A549 treated with AZD9567 at 1 μM for 4 hours (cell line): ENCODE measurements around the gene PLTP. TPM values are rescaled to one million over a fixed set of nuclear protein-coding genes. Genes with fewer than 3 reads are reported as not detected.

Source experiments
- total RNA-seq: library from RNA; stranded (reverse); fragments of 200-300 nt; extraction: Qiagen RNA extraction; gene quantifications from 5 replicates; pipeline ENCODE4 v1.2.3, GENCODE V29; 2022; ENCODE audit not compliant: insufficient read depth

Gene PLTP
- 1.6 to 1.9 TPM (median 1.7 TPM) in 4 of 5 replicates, not detected in the other for total RNA-seq

DNA sequence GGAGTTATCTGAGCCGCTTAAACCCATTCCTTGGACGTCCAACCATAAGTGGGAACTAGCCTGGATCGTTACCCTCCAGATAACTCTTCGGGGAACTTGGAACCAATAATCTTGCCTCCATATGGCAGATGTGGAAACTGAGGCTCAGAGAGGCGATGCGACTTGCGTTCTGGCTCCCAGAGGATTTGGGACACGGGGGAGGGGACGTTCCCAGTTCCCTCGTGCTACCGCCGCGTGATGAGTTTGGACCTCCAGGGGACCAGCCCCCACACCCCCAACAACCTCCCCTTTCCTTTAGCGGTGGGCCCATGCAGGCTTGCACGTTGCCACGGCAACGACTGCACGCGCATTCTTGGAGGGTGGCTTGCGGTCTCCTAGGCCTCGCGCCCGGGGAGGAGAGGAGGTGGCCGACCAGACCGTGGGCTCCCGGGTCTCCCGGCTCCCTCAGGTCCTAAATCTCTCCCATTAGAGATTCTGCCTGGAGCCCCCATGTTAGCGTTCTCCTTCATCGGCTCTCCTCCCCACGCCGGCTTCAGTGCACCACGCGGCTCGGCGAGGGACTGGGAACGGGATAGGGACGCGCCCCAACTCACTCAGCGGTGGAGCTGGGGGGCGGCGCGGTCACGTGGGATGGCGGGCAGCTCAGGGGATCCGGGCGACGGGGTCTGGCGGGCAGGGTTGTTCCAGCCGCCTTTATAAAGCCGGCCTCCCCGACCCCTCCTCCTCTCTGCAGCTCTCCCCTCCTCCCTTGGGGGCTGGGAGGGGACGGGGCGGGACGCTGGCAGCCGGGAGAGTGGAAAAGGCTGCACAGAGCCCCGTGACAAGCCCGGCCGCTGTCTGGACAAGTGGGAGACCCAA lies at the start of gene PLTP:
Gene PLTP (minus strand): TSS at position 670 of the 858 bp plus-strand sequence. CDS start 703 bp downstream, outside the sequence.

GRCh38 chr20:45934586-45935415 lies 22.8 kb upstream of the PLTP start, which contains the start of gene PCIF1:
Gene PCIF1 (plus strand): TSS chr20:45934683. CDS start chr20:45939000, 4,317 bp downstream.

DNA sequence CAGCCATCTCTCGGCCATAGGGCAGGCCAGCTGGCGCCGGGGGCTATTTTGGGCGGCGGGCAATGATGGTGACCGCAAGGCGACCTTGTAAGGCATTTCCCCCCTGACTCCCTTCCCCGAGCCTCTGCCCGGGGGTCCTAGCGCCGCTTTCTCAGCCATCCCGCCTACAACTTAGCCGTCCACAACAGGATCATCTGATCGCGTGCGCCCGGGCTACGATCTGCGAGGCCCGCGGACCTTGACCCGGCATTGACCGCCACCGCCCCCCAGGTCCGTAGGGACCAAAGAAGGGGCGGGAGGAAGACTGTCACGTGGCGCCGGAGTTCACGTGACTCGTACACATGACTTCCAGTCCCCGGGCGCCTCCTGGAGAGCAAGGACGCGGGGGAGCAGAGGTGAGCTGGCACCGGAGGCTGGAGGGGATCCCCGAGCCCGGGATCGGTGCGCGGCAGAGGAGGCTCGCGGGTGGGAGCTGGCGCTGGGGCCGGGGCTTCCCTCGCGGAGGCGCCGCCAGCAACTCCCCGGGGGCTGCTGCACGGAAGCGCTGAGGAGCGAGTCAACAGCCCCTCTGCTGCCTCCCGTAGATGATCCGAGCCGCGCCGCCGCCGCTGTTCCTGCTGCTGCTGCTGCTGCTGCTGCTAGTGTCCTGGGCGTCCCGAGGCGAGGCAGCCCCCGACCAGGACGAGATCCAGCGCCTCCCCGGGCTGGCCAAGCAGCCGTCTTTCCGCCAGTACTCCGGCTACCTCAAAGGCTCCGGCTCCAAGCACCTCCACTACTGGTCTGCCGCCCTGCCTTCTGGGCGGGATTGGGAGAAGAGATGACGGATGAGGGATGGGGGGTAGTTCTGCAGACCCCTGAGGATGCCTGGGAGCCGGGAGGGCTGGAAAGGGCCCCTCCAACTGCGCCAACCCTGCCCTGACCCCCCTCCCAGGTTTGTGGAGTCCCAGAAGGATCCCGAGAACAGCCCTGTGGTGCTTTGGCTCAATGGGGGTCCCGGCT lies 20.7 kb downstream of the PLTP start, which contains the start of the genes CTSA and NEURL2:
Gene CTSA (plus strand): TSS at position 351 of the 999 bp plus-strand sequence. CDS start 234 bp downstream, at position 585.
Gene NEURL2 (minus strand): TSS at position 224 of the 999 bp plus-strand sequence. CDS start 217 bp downstream, at position 7.

GRCh38 chr20:45887346-45887715 lies 24.6 kb downstream of the PLTP start, which contains the start of gene SPATA25:
Gene SPATA25 (minus strand): TSS chr20:45887622. CDS start chr20:45887590, 32 bp downstream.

GRCh38 chr20:45880988-45881788 lies 30.8 kb downstream of the PLTP start, which contains the start of gene ZSWIM1:
Gene ZSWIM1 (plus strand): TSS chr20:45881227. CDS start chr20:45882593, 1,366 bp downstream.

DNA sequence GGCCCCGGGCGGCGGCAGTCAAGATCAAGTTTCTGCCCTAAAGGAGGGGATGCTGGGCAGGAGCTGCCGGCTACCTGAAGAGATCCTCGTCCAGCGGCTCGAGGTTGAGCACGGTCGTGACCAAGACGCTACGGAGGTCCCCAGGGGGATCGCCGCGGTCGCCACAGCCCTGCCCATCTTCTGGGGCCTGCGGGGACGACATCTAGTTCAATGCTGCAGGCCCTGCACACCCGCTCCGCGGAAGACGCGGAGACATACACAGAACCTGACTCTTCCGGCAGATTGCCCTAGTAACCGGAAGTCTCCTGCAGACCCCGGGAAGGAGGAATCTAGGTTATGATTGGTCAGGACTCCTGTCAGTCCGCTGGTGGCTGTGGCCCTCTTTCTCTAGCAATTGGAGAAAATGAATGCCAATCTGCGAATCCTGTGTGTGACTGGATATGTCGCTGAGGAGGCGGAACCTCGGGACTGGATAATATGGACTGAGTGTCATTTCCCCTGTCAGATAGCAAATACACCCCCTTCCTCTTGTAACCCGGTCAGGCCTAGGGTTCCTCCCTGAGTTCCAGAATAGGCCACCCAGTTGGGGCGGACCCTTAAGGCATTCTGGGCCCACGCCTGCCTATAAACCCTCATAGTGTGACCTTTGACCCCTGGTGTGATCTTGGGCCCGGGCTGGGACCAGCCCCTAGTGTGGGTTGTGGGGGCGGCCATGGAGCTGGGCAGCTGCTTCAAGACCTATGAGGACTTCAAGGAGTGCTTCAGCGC lies 54.7 kb downstream of the PLTP start, which contains the start of the genes ACOT8 and ZSWIM3:
Gene ACOT8 (minus strand): TSS at position 279 of the 768 bp plus-strand sequence. CDS start 77 bp downstream, at position 202.
Gene ZSWIM3 (plus strand): TSS at position 501 of the 768 bp plus-strand sequence. CDS start 212 bp downstream, at position 713.

Other genes starting within 250 kb of the PLTP start
- not detected in 5 replicates for gene WFDC11, start 241.9 kb downstream of the PLTP start, total RNA-seq
- not detected in 5 replicates for gene WFDC13, start 210.1 kb downstream of the PLTP start, total RNA-seq
- gene WFDC10B, start 207.1 kb downstream of the PLTP start, total RNA-seq, result not detected in 5 replicates
- not detected in 5 replicates for gene SPINT4, start 189.8 kb downstream of the PLTP start, total RNA-seq
- gene WFDC3, start 120.3 kb downstream of the PLTP start, total RNA-seq, result 0.16 to 0.23 TPM in 2 of 5 replicates, not detected in the others
- 33.3 to 36.6 TPM (median 36.0 TPM) in 5 replicates for gene DNTTIP1, start 120.2 kb downstream of the PLTP start, total RNA-seq
- gene UBE2C, start 99.5 kb downstream of the PLTP start, total RNA-seq, result 218 to 237 TPM (median 227 TPM) in 5 replicates
- 0.13 to 0.29 TPM (median 0.22 TPM) in 3 of 5 replicates, not detected in the others for gene TNNC2, start 84.8 kb downstream of the PLTP start, total RNA-seq
- gene SNX21, start 78.4 kb downstream of the PLTP start, total RNA-seq, result 9.4 to 11.1 TPM (median 10.3 TPM) in 5 replicates
- gene ACOT8, start 54.8 kb downstream of the PLTP start, total RNA-seq, result 14.3 to 20.5 TPM (median 19.4 TPM) in 5 replicates
- 1.4 to 3.3 TPM (median 1.5 TPM) in 5 replicates for gene ZSWIM3, start 54.5 kb downstream of the PLTP start, total RNA-seq
- 5.2 to 8.3 TPM (median 5.8 TPM) in 5 replicates for gene ZSWIM1, start 30.9 kb downstream of the PLTP start, total RNA-seq
- gene SPATA25, start 24.5 kb downstream of the PLTP start, total RNA-seq, result 0.22 to 0.46 TPM (median 0.36 TPM) in 4 of 5 replicates, not detected in the other
- gene NEURL2, start 20.9 kb downstream of the PLTP start, total RNA-seq, result 0.95 to 1.3 TPM (median 1.1 TPM) in 4 of 5 replicates, not detected in the other
- gene CTSA, start 20.8 kb downstream of the PLTP start, total RNA-seq, result 102 to 120 TPM (median 111 TPM) in 5 replicates
- gene PCIF1, start 22.5 kb upstream of the PLTP start, total RNA-seq, result 36.5 to 38.0 TPM (median 37.0 TPM) in 5 replicates
- 8.3 to 9.8 TPM (median 9.5 TPM) in 5 replicates for gene ZNF335, start 60.0 kb upstream of the PLTP start, total RNA-seq
- 0.33 to 0.62 TPM (median 0.40 TPM) in 4 of 5 replicates, not detected in the other for gene MMP9, start 96.8 kb upstream of the PLTP start, total RNA-seq
- gene SLC12A5, start 117.1 kb upstream of the PLTP start, total RNA-seq, result 8.8 to 19.1 TPM (median 13.8 TPM) in 5 replicates
- gene NCOA5, start 177.8 kb upstream of the PLTP start, total RNA-seq, result 22.8 to 27.7 TPM (median 23.1 TPM) in 5 replicates
- gene CD40, start 206.2 kb upstream of the PLTP start, total RNA-seq, result 4.1 to 6.3 TPM (median 4.7 TPM) in 5 replicates